ENCODE results near the gene PIAS2.

The PIAS2 gene

DNA sequence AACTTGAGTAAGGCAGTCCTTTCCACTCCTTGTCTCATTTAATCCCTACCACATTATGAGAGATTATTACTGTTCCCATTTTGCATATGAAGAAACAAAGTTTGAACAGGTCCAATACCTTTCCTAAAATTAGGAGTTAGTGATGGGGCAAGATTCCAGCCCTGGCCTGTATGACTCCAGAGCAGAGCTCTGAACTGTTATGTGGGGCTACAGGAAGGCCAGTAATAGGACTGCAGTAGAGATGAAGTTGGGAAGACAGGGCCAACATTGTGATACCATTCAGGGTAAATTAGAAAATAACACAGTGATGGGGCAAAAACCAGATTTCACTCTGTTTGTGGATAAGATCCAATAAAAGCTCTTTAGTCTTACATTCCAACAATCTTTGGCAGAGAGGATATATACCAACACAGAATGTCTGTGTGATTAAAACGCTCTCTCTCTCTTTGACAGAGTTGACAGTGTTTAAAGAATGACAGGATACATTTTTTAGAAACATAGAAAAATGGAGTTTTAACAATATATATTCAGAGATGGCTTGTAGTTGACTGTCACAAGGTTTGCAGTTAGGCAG lies 22.8 kb upstream of the PIAS2 start:
- DNase-seq = no peak
- H3K36me3 ChIP-seq (ENCODE audit: control insufficient read depth, insufficient read depth, low read length) = no peaks in the 10 kb centered on the region
- no peak overlapping the region for H3K27ac ChIP-seq (ENCODE audit: insufficient read depth, low read length, poor library complexity, severe bottlenecking)
- H3K27me3 ChIP-seq (replicated peaks; ENCODE audit: control insufficient read depth, insufficient read depth, low read length, poor library complexity, severe bottlenecking) = no peaks in the 10 kb centered on the region
- H3K4me1 ChIP-seq (ENCODE audit: control insufficient read depth, insufficient read depth, low read length, poor library complexity, severe bottlenecking) = peaks cover 2% of the 10 kb centered on the region
- no peaks in the 10 kb centered on the region for H3K9me3 ChIP-seq (ENCODE audit: control insufficient read depth, low read length)
- no peak overlapping the region for H3K4me3 ChIP-seq (ENCODE audit: insufficient read depth, low read depth, low read length, poor library complexity, severe bottlenecking)

- H3K27me3 ChIP-seq (replicated peaks; ENCODE audit: control insufficient read depth, insufficient read depth, low read length, poor library complexity, severe bottlenecking) = no peaks in the 10 kb centered on the region
- H3K4me3 ChIP-seq (ENCODE audit: insufficient read depth, low read depth, low read length, poor library complexity, severe bottlenecking) = no peak overlapping the region
- H3K4me1 ChIP-seq (ENCODE audit: control insufficient read depth, insufficient read depth, low read length, poor library complexity, severe bottlenecking) = peaks cover 3% of the 10 kb centered on the region
- H3K27ac ChIP-seq (ENCODE audit: insufficient read depth, low read length, poor library complexity, severe bottlenecking) = no peak overlapping the region
- H3K9me3 ChIP-seq (ENCODE audit: control insufficient read depth, low read length) = no peaks in the 10 kb centered on the region
- H3K36me3 ChIP-seq (ENCODE audit: control insufficient read depth, insufficient read depth, low read length) = no peaks in the 10 kb centered on the region
- no peak for DNase-seq
These were observed 22.1 kb upstream of the PIAS2 start for GRCh38 chr18:46939337-46939963.

DNA sequence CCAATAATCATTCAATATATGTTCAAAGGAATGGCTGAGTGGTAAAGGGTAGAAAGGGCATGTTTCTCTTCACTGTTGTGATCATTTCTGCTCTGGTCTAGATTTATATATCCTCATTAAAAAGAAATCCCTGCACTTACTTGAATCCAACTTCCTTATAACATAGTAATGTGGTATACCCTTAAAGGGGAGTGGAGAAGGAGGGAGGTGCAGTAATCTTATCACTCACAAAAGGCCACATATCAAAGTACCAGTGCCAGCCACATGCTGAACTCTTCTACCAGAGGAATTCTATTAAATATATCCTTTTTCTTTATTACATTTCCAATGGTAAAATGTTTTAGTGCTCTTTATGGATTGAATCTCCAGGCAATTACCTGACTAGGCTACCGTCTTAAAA lies 3.3 kb upstream of the PIAS2 start:
- no peak for DNase-seq
- Histone ChIP-seq H3K27ac (ENCODE audit: insufficient read depth, low read length, poor library complexity, severe bottlenecking) (no peak overlapping the region), H3K4me1 (ENCODE audit: control insufficient read depth, insufficient read depth, low read length, poor library complexity, severe bottlenecking) (no peaks in the 10 kb centered on the region), H3K9me3 (ENCODE audit: control insufficient read depth, low read length) (no peaks in the 10 kb centered on the region), H3K27me3 (replicated peaks; ENCODE audit: control insufficient read depth, insufficient read depth, low read length, poor library complexity, severe bottlenecking) (no peaks in the 10 kb centered on the region), H3K36me3 (ENCODE audit: control insufficient read depth, insufficient read depth, low read length) (no peaks in the 10 kb centered on the region), H3K4me3 (ENCODE audit: insufficient read depth, low read depth, low read length, poor library complexity, severe bottlenecking) (no peak overlapping the region)

DNA sequence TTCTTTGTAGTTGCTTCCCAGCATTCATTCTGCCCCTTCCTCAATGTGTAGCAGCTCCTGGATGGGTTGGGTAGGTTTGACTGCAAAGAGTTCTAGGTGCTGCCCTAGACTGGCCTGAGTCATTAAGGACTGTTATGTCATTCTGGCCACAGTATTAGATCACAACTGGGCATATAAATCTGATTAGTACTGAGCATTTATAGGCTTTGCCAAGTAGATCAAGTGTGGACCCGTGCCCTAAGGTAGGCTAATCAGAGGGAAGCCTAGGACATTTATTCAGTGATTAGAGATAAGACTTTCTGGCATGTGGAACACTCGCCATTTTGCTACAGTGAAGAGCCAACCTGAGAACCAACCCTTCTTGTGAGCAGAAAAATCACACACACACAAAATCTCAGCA lies 2.8 kb upstream of the PIAS2 start:
- Histone ChIP-seq H3K9me3 (ENCODE audit: control insufficient read depth, low read length) (no peaks in the 10 kb centered on the region), H3K4me1 (ENCODE audit: control insufficient read depth, insufficient read depth, low read length, poor library complexity, severe bottlenecking) (no peaks in the 10 kb centered on the region), H3K27ac (ENCODE audit: insufficient read depth, low read length, poor library complexity, severe bottlenecking) (no peak overlapping the region), H3K27me3 (replicated peaks; ENCODE audit: control insufficient read depth, insufficient read depth, low read length, poor library complexity, severe bottlenecking) (no peaks in the 10 kb centered on the region), H3K36me3 (ENCODE audit: control insufficient read depth, insufficient read depth, low read length) (no peaks in the 10 kb centered on the region), H3K4me3 (ENCODE audit: insufficient read depth, low read depth, low read length, poor library complexity, severe bottlenecking) (no peak overlapping the region)
- no peak for DNase-seq

DNA sequence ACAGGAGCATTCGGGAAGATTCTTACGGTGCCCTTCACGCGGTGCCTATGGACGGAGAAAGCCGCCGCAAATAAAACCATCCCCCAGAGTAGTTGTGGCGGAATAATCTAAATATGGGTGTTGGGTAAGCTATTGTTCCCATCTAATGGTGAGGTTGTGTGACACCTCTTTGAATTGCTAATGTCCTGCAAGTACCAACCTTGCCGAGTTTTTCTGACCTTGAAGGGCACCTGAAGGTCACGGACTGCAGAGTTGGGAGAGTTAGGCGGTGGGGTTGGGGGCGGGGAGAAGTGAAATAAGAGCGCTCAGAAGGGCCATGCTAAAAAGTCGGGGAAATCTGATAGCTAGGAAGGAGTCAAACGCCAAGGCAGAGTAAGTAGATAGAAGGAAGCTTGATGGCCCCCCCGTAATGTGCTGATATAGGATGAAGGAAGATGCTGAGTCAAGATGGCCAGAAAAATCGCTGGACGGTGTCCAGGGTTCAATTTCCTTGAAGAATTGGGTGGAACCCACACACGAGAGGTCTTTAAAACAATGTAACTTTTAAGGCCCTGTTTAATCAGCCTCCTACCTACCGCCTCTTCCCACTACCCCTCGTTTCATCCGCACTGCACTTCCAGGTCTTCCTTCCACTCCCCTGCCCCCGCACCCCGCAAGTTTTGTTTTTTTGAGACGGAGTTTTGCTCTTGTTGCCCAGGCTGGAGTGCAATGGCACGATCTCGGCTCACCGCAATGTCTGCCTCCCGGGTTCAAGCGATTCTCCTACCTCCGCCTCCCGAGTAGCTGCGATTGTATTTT lies 695 bp upstream of the PIAS2 start:
- no peaks in the 10 kb centered on the region for H3K4me1 ChIP-seq (ENCODE audit: control insufficient read depth, insufficient read depth, low read length, poor library complexity, severe bottlenecking)
- no peaks in the 10 kb centered on the region for H3K9me3 ChIP-seq (ENCODE audit: control insufficient read depth, low read length)
- no peaks in the 10 kb centered on the region for H3K27me3 ChIP-seq (replicated peaks; ENCODE audit: control insufficient read depth, insufficient read depth, low read length, poor library complexity, severe bottlenecking)
- H3K4me3 ChIP-seq (ENCODE audit: insufficient read depth, low read depth, low read length, poor library complexity, severe bottlenecking) = peak overlapping the region; percentile 64
- no peaks in the 10 kb centered on the region for H3K36me3 ChIP-seq (ENCODE audit: control insufficient read depth, insufficient read depth, low read length)
- H3K27ac ChIP-seq (ENCODE audit: insufficient read depth, low read length, poor library complexity, severe bottlenecking) = peak overlapping the region; percentile 49
- peak in 1 of 3 donors; percentile 1 for DNase-seq

- Histone ChIP-seq H3K9me3 (ENCODE audit: control insufficient read depth, low read length) (no peaks in the 10 kb centered on the region), H3K27ac (ENCODE audit: insufficient read depth, low read length, poor library complexity, severe bottlenecking) (peak overlapping the region; percentile 49), H3K4me1 (ENCODE audit: control insufficient read depth, insufficient read depth, low read length, poor library complexity, severe bottlenecking) (no peaks in the 10 kb centered on the region), H3K36me3 (ENCODE audit: control insufficient read depth, insufficient read depth, low read length) (no peaks in the 10 kb centered on the region), H3K4me3 (ENCODE audit: insufficient read depth, low read depth, low read length, poor library complexity, severe bottlenecking) (peak overlapping the region; percentile 64), H3K27me3 (replicated peaks; ENCODE audit: control insufficient read depth, insufficient read depth, low read length, poor library complexity, severe bottlenecking) (no peaks in the 10 kb centered on the region)
- peak in 2 of 3 donors; percentile 1 to 12 for DNase-seq
These were observed 678 bp downstream of the PIAS2 start for GRCh38 chr18:46916551-46917107.

DNA sequence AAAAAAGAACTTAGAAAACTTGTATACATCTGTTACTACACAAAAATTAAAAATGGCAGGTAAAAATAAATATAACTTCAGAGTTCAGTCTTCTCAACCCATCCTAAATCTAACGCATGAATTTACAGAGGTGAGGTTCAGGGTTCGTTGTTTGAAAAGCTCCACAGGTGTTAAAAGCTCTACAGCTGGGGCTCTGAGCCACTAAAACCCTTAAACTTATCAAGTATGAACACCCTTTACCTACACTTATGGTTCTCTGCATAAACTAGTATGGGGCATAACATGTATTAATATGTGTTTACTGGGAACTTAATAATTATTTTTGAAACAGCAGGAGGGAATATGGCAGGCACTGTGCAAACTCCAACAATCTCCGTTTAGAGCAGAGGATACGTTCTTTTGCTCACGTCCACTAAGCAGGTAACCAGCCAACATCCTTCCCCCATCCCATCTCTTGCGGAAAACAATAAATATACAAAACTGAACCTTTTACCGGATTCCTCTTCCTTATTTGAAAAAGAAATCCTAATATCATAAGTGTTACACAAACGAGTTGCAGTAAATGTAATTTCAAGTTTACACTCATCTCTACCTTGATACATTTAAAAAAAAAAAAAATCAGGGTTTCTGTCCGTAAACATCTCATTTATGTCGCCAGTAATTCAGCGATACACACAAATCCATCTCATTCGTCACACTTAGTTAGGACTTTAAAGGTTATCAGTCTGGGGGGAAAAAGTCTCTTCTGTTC lies 1.3 kb downstream of the PIAS2 start:
- peak overlapping the region; percentile 64 for H3K4me3 ChIP-seq (ENCODE audit: insufficient read depth, low read depth, low read length, poor library complexity, severe bottlenecking)
- H3K9me3 ChIP-seq (ENCODE audit: control insufficient read depth, low read length) = no peaks in the 10 kb centered on the region
- DNase-seq = no peak
- H3K36me3 ChIP-seq (ENCODE audit: control insufficient read depth, insufficient read depth, low read length) = no peaks in the 10 kb centered on the region
- no peaks in the 10 kb centered on the region for H3K4me1 ChIP-seq (ENCODE audit: control insufficient read depth, insufficient read depth, low read length, poor library complexity, severe bottlenecking)
- no peak overlapping the region for H3K27ac ChIP-seq (ENCODE audit: insufficient read depth, low read length, poor library complexity, severe bottlenecking)
- H3K27me3 ChIP-seq (replicated peaks; ENCODE audit: control insufficient read depth, insufficient read depth, low read length, poor library complexity, severe bottlenecking) = no peaks in the 10 kb centered on the region

GRCh38 chr18:46910856-46911255 lies 6.5 kb downstream of the PIAS2 start:
- H3K9me3 ChIP-seq (ENCODE audit: control insufficient read depth, low read length) = no peaks in the 10 kb centered on the region
- H3K27ac ChIP-seq (ENCODE audit: insufficient read depth, low read length, poor library complexity, severe bottlenecking) = no peak overlapping the region
- no peak overlapping the region for H3K4me3 ChIP-seq (ENCODE audit: insufficient read depth, low read depth, low read length, poor library complexity, severe bottlenecking)
- no peaks in the 10 kb centered on the region for H3K4me1 ChIP-seq (ENCODE audit: control insufficient read depth, insufficient read depth, low read length, poor library complexity, severe bottlenecking)
- no peak for DNase-seq
- H3K36me3 ChIP-seq (ENCODE audit: control insufficient read depth, insufficient read depth, low read length) = no peaks in the 10 kb centered on the region
- H3K27me3 ChIP-seq (replicated peaks; ENCODE audit: control insufficient read depth, insufficient read depth, low read length, poor library complexity, severe bottlenecking) = no peaks in the 10 kb centered on the region

DNA sequence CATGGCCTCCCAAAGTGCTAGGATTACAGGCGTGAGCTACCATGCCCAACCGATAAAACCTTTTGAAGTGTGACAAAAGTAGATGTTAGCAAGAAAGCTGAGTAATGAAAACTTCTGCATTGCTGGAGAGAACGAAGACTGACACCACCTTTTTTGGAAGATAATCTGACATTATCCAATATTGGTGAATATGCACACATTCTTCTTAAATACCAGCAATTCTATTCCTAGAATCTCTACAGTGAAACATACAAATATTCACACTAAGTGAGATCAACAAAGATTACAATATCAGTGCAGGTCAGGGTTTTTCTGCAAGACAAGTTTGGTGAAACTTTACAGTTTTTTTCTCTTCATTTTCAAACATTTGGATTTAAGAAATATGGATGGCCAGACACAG lies 7.8 kb downstream of the PIAS2 start:
- no peak for DNase-seq
- H3K4me1 ChIP-seq (ENCODE audit: control insufficient read depth, insufficient read depth, low read length, poor library complexity, severe bottlenecking) = no peaks in the 10 kb centered on the region
- no peaks in the 10 kb centered on the region for H3K27me3 ChIP-seq (replicated peaks; ENCODE audit: control insufficient read depth, insufficient read depth, low read length, poor library complexity, severe bottlenecking)

More for the DNA sequence above, 7.8 kb downstream of the PIAS2 start:
- no peak overlapping the region for H3K4me3 ChIP-seq (ENCODE audit: insufficient read depth, low read depth, low read length, poor library complexity, severe bottlenecking)
- no peaks in the 10 kb centered on the region for H3K9me3 ChIP-seq (ENCODE audit: control insufficient read depth, low read length)
- H3K27ac ChIP-seq (ENCODE audit: insufficient read depth, low read length, poor library complexity, severe bottlenecking) = no peak overlapping the region
- H3K36me3 ChIP-seq (ENCODE audit: control insufficient read depth, insufficient read depth, low read length) = no peaks in the 10 kb centered on the region
